Osteoblast (primary cell): ENCODE measurements around the gene AMPD3. TPM values are rescaled to one million over a fixed set of nuclear protein-coding genes. Genes with fewer than 3 reads are reported as not detected.

ENCODE experiments used
- DNase-seq: peaks from one replicate; pipeline ENCODE4 v3.0.0; 2011; ENCODE audit warnings: low spot score, mixed read lengths; ENCODE audit not compliant: insufficient read length; ENCODE audit errors: missing footprints
- H2AFZ ChIP-seq: 2 replicates; pipeline ENCODE4 v1.6.0; 2011; ENCODE audit warnings: mild to moderate bottlenecking, low read length
- H3K27ac ChIP-seq: 2 replicates; pipeline ENCODE4 v1.5.1; 2011; ENCODE audit warnings: mild to moderate bottlenecking, low read depth, low read length, moderate library complexity
- H3K27me3 ChIP-seq: 2 replicates; pipeline ENCODE4 v1.6.0; 2012; ENCODE audit warnings: mild to moderate bottlenecking, control low read depth, inconsistent platforms, low read length, moderate library complexity; ENCODE audit not compliant: insufficient read depth
- H3K36me3 ChIP-seq: 2 replicates; pipeline ENCODE4 v1.5.1; 2011; ENCODE audit warnings: mild to moderate bottlenecking, low read length, control low read depth, moderate library complexity; ENCODE audit not compliant: insufficient read depth
- H3K4me1 ChIP-seq: 2 replicates; pipeline ENCODE4 v1.5.1; 2011; ENCODE audit warnings: mild to moderate bottlenecking, low read length, control low read depth, moderate library complexity; ENCODE audit not compliant: insufficient read depth
- H3K4me2 ChIP-seq: 2 replicates; pipeline ENCODE4 v1.6.0; 2011; ENCODE audit warnings: mild to moderate bottlenecking, low read length; ENCODE audit not compliant: insufficient read depth
- H3K4me3 ChIP-seq: fragments of 200-600 bp; sonication (generic); 3 replicates; pipeline ENCODE4 v1.5.1; 2012; ENCODE audit warnings: mild to moderate bottlenecking, low read length, inconsistent platforms; ENCODE audit not compliant: insufficient read depth
- H3K79me2 ChIP-seq: 2 replicates; pipeline ENCODE4 v1.6.0; 2012; ENCODE audit warnings: mild to moderate bottlenecking, low read length, control low read depth, inconsistent platforms; ENCODE audit not compliant: insufficient read depth
- H3K9me3 ChIP-seq: 2 replicates; pipeline ENCODE4 v1.5.1; 2011; ENCODE audit warnings: low read depth, low read length, control low read depth
- H4K20me1 ChIP-seq: 2 replicates; pipeline ENCODE4 v1.6.0; 2012; ENCODE audit warnings: mild to moderate bottlenecking, low read length, control low read depth; ENCODE audit not compliant: insufficient read depth
- CTCF ChIP-seq: IDR thresholded peaks from 2 replicates; pipeline ENCODE4 v1.5.1; 2011; ENCODE audit warnings: mild to moderate bottlenecking, low read depth, low read length, moderate library complexity; ENCODE audit errors: extremely low read depth
- total RNA-seq: library from RNA; depleted of rRNA; stranded (reverse); fragments of >200 nt; gene quantifications from 2 replicates; pipeline ENCODE4 v1.2.3, GENCODE V29; 2012

The AMPD3 gene
- total RNA-seq, 1 donor: 3.6 TPM

- TF ChIP-seq CTCF: no peak
- peaks cover 11% of the 10 kb centered on the region for H3K4me1 ChIP-seq
- H3K36me3 ChIP-seq: peaks cover 49% of the 10 kb centered on the region
- no peaks in the 10 kb centered on the region for H3K9me3 ChIP-seq
- H3K4me2 ChIP-seq: no peak overlapping the region
- DNase-seq: no peak
- H3K27ac ChIP-seq: no peak overlapping the region
- H4K20me1 ChIP-seq: no peaks in the 10 kb centered on the region
- no peak overlapping the region for H2AFZ ChIP-seq
- H3K27me3 ChIP-seq: no peaks in the 10 kb centered on the region
- H3K79me2 ChIP-seq: no peaks in the 10 kb centered on the region
- no peak overlapping the region for H3K4me3 ChIP-seq
Measured at GRCh38 chr11:10518123-10518522, 63.1 kb downstream of the AMPD3 start.

- no peaks in the 10 kb centered on the region for H4K20me1 ChIP-seq
- no peak overlapping the region for H3K4me2 ChIP-seq
- no peaks in the 10 kb centered on the region for H3K79me2 ChIP-seq
- no peaks in the 10 kb centered on the region for H3K9me3 ChIP-seq
- no peak overlapping the region for H2AFZ ChIP-seq
- H3K27me3 ChIP-seq: no peaks in the 10 kb centered on the region
- H3K4me3 ChIP-seq: no peak overlapping the region
- no peak overlapping the region for H3K27ac ChIP-seq
- no peak for TF ChIP-seq CTCF
- H3K36me3 ChIP-seq: peaks cover 51% of the 10 kb centered on the region
- DNase-seq: no peak
- H3K4me1 ChIP-seq: peaks cover 11% of the 10 kb centered on the region
Measured at GRCh38 chr11:10518891-10519290, 63.8 kb downstream of the AMPD3 start.

- Histone ChIP-seq H3K36me3 (peaks cover 55% of the 10 kb centered on the region), H3K79me2 (no peaks in the 10 kb centered on the region), H3K4me2 (no peak overlapping the region), H3K9me3 (no peaks in the 10 kb centered on the region), H3K27ac (no peak overlapping the region), H2AFZ (no peak overlapping the region), H3K4me3 (no peak overlapping the region), H3K27me3 (no peaks in the 10 kb centered on the region), H3K4me1 (peaks cover 7% of the 10 kb centered on the region), H4K20me1 (no peaks in the 10 kb centered on the region)
- TF ChIP-seq CTCF: no peak
- DNase-seq: no peak
Measured at GRCh38 chr11:10519630-10520029, 64.6 kb downstream of the AMPD3 start.

GRCh38 chr11:10520562-10520961, 65.5 kb downstream of the AMPD3 start:
- Histone ChIP-seq H3K36me3 (peaks cover 59% of the 10 kb centered on the region), H3K27ac (no peak overlapping the region), H3K79me2 (no peaks in the 10 kb centered on the region), H4K20me1 (no peaks in the 10 kb centered on the region), H3K4me1 (no peaks in the 10 kb centered on the region), H2AFZ (no peak overlapping the region), H3K4me3 (no peak overlapping the region), H3K4me2 (no peak overlapping the region), H3K9me3 (no peaks in the 10 kb centered on the region), H3K27me3 (no peaks in the 10 kb centered on the region)
- no peak for DNase-seq
- no peak for TF ChIP-seq CTCF
